CD4-positive, alpha-beta memory T cell (primary cell): ENCODE measurements around the gene C10orf120. TPM values are rescaled to one million over a fixed set of nuclear protein-coding genes. Genes with fewer than 3 reads are reported as not detected.
A peak's percentile ranks its signal among the peaks of the same experiment; 100 is the strongest.

Experiments used
- CTCF ChIA-PET: fragments of 350-600 bp; sonication (Branson Sonifier 250); formaldehyde crosslinking; loops from one replicate; lab custom pipeline; 2021; ENCODE audit warnings: inconsistent platforms; ENCODE audit not compliant: partially characterized antibody; lab: Charles Lee
- POLR2A ChIA-PET: fragments of 350-600 bp; sonication (Branson Sonifier 250); formaldehyde crosslinking; loops from one replicate; lab custom pipeline; 2021; ENCODE audit not compliant: partially characterized antibody; lab: Charles Lee
- DNase-seq, 5 donors: peaks; one replicate each; pipeline versions ENCODE4 v3.0.0 to v3.0.0-alpha.2; 2020 to 2022; ENCODE audit warnings: mixed read lengths in 1 of 5
- H3K27ac ChIP-seq: one replicate; pipeline ENCODE4 v1.7.0; 2013; ENCODE audit warnings: low read depth, low read length
- H3K27me3 ChIP-seq: 2 replicates; pipeline ENCODE4 v1.7.0; 2013; ENCODE audit warnings: mild to moderate bottlenecking, low read length, moderate library complexity; ENCODE audit not compliant: insufficient read depth
- H3K36me3 ChIP-seq: 2 replicates; pipeline ENCODE4 v1.7.0; 2013; ENCODE audit warnings: mild to moderate bottlenecking, low read length, moderate library complexity; ENCODE audit not compliant: insufficient read depth
- H3K4me1 ChIP-seq: 2 replicates; pipeline ENCODE4 v1.7.0; 2013; ENCODE audit warnings: mild to moderate bottlenecking, low read length, moderate library complexity; ENCODE audit not compliant: insufficient read depth
- H3K4me3 ChIP-seq, 2 donors: one replicate each; pipeline ENCODE4 v1.7.0; 2013; ENCODE audit warnings: low read length in 2 of 2, mild to moderate bottlenecking in 1 of 2
- H3K9me3 ChIP-seq, 2 donors: one replicate each; pipeline ENCODE4 v1.7.0; 2013; ENCODE audit warnings: low read length in 2 of 2, control low read depth in 1 of 2; ENCODE audit not compliant: control insufficient read depth in 1 of 2
- H3K27ac Mint-ChIP-seq, 7 donors: one replicate each; pipeline ENCODE4 v1.8.0; 2020 to 2021; ENCODE audit warnings: mixed read lengths in 7 of 7, mild to moderate bottlenecking in 6 of 7, inconsistent platforms in 3 of 7, moderate library complexity in 3 of 7
- H3K27me3 Mint-ChIP-seq, 2 donors: one replicate each; pipeline ENCODE4 v1.8.0; 2020 to 2021; ENCODE audit warnings: mixed read lengths in 2 of 2
- H3K36me3 Mint-ChIP-seq, 2 donors: one replicate each; pipeline ENCODE4 v1.8.0; 2020 to 2021; ENCODE audit warnings: mixed read lengths in 2 of 2, inconsistent platforms in 1 of 2, mild to moderate bottlenecking in 1 of 2
- H3K4me1 Mint-ChIP-seq, 4 donors: one replicate each; pipeline ENCODE4 v1.8.0; 2020 to 2021; ENCODE audit warnings: mixed read lengths in 4 of 4, mild to moderate bottlenecking in 1 of 4
- H3K4me3 Mint-ChIP-seq, 8 donors: one replicate each; pipeline ENCODE4 v1.8.0; 2020 to 2021; ENCODE audit warnings: mixed read lengths in 8 of 8, mild to moderate bottlenecking in 7 of 8, moderate library complexity in 6 of 8, inconsistent platforms in 3 of 8
- H3K9me3 Mint-ChIP-seq, 8 donors: one replicate each; pipeline ENCODE4 v1.8.0; 2020 to 2021; ENCODE audit warnings: mixed read lengths in 8 of 8, mild to moderate bottlenecking in 5 of 8, inconsistent platforms in 3 of 8, moderate library complexity in 1 of 8
- intact Hi-C: fragments of 100-400 bp; cut with micrococcal nuclease; formaldehyde crosslinking; loops from one replicate; pipeline ENCODE4 v1.15.1; 2023
- polyA plus RNA-seq, 2 donors: library from polyadenylated mRNA; unstranded; fragments of 300-500 nt; fragmentation: Illumina TruSeq; gene quantifications; one replicate each; pipeline ENCODE4 v1.2.3, GENCODE V29; 2021
- total RNA-seq, 2 experiments: library from RNA; stranded (reverse); gene quantifications; one replicate each; pipeline ENCODE4 v1.2.3, GENCODE V29; 2021

Gene C10orf120
- total and polyA plus RNA-seq, 4 experiments from 2014 or later: not detected

DNA sequence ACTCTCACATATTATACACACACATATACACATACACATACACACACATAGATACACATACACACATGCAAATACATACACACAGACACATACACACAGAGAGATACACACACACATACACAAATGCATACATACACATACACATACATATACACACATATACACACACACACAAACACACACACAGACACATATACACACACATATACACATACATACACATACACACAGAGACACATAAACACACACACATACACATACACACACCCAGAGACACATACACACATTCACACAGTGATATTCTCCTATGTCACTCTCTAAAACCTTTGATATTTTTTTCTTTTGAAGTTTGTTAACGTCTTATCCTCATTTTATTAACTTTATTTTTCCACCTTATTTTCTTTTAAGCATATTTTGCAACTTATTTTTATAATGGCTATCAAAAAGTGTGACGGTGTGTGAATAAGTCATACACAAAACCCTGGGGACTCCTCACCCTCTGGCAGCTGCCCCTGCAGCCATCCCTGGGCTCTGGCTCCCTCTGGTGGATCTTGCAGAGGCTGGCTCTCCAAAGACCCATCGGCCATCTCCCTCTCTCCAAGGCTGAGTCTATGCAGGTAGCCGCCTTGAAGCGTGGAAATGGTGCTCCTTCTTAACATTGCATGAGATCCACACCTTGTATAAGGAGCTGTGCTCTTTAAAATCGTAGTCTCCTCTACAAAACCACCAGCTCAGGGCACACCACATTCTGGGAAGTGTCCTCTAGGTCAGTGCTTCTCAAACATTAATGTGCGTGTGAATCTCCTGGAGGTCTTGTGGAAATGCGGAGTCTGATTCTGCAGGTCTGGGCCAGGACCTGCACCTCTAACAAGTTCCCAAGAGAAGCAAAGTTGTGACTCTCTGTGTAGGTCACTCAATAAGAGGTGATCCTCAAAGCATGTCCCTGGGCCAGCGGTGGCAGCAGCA is 4.1 kb upstream of the C10orf120 start:
- no peaks in the 10 kb centered on the region for H3K36me3 Mint-ChIP-seq
- intact Hi-C loops: loop anchor here (5.0 kb wide), 1 partner anchor 136 kb away; no protein-coding TSS in a partner anchor
- Histone ChIP-seq H3K27me3 (no peaks in the 10 kb centered on the region), H3K9me3 (no peaks in the 10 kb centered on the region), H3K36me3 (no peaks in the 10 kb centered on the region), H3K4me3 (no peak overlapping the region), H3K27ac (no peak overlapping the region), H3K4me1 (peaks cover 11% of the 10 kb centered on the region)
- no peak overlapping the region for H3K4me3 Mint-ChIP-seq
- peaks cover 0 to 1% (median 0%) of the 10 kb centered on the region in 8 donors for H3K9me3 Mint-ChIP-seq
- CTCF ChIA-PET: interaction anchor here (1.2 kb wide), 2 partner anchors 10 to 405 kb away, joined by 3 to 8 read pairs; no protein-coding TSS in a partner anchor
- H3K27me3 Mint-ChIP-seq: peaks cover 4 to 7% of the 10 kb centered on the region in 2 donors
- peaks cover 6 to 9% (median 8%) of the 10 kb centered on the region in 4 donors for H3K4me1 Mint-ChIP-seq
- peak in 4 of 5 donors; percentile 20 to 28 (median 26) for DNase-seq
- POLR2A ChIA-PET: no interaction called here
- H3K27ac Mint-ChIP-seq: no peak overlapping the region

DNA sequence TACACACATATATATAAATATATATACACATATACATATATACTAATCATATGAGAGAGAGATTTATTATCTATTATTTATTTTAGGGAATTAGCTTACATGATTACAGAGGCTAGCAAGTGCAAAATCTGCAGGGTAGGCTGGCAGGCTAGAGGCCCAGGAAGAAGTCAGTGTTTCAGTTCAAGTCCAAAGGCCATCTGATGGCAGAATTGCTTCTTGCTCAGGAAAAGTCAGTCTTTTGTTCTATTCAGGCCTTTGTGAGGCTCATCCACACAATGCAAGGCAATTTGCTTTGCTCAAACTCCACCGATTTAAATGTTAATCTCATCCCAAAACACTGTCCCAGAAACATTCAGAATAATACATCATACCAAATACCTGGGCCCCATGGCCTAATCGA is 2.6 kb upstream of the C10orf120 start:
- Histone ChIP-seq H3K9me3 (no peaks in the 10 kb centered on the region), H3K36me3 (no peaks in the 10 kb centered on the region), H3K4me3 (no peak overlapping the region), H3K27ac (no peak overlapping the region), H3K4me1 (peaks cover under 1% of the 10 kb centered on the region), H3K27me3 (no peaks in the 10 kb centered on the region)
- H3K4me1 Mint-ChIP-seq: no peaks in the 10 kb centered on the region
- peaks cover 4 to 10% of the 10 kb centered on the region in 2 donors for H3K27me3 Mint-ChIP-seq
- H3K36me3 Mint-ChIP-seq: no peaks in the 10 kb centered on the region
- no peak overlapping the region for H3K27ac Mint-ChIP-seq
- peaks cover 0 to 1% (median 0%) of the 10 kb centered on the region in 8 donors for H3K9me3 Mint-ChIP-seq
- intact Hi-C loops: loop anchor here (5.0 kb wide), 1 partner anchor 135 kb away; no protein-coding TSS in a partner anchor
- POLR2A ChIA-PET: no interaction called here
- no peak for DNase-seq
- CTCF ChIA-PET: no interaction called here
- no peak overlapping the region for H3K4me3 Mint-ChIP-seq

DNA sequence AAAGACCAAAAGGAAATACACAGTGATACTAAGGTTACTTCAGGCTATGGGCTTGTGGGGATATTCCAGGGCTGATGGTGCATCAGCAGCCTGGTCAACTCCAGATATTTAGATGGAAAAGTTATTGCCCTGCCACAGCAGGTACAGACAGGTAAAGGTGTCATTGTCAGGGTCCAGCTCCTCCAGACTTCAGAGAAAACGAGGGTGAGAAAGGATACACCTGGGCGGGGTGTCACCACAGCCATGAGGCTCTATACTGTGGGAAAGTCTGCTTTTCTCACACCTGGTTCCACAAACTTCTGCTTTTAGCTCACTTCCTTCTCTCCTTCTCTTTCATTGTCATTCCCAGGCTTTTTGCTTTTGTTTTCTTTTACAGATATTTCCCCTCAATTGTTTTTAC is 2.0 kb upstream of the C10orf120 start:
- no peaks in the 10 kb centered on the region for H3K4me1 ChIP-seq
- H3K4me1 Mint-ChIP-seq: no peaks in the 10 kb centered on the region
- CTCF ChIA-PET: no interaction called here
- no peaks in the 10 kb centered on the region for H3K36me3 Mint-ChIP-seq
- no peak overlapping the region for H3K4me3 Mint-ChIP-seq
- H3K4me3 ChIP-seq: no peak overlapping the region
- H3K9me3 Mint-ChIP-seq: peaks cover 0 to 1% (median 0%) of the 10 kb centered on the region in 8 donors
- no peaks in the 10 kb centered on the region for H3K9me3 ChIP-seq
- H3K27ac ChIP-seq: no peak overlapping the region
- DNase-seq: no peak
- no peak overlapping the region for H3K27ac Mint-ChIP-seq
- peaks cover 4 to 14% of the 10 kb centered on the region in 2 donors for H3K27me3 Mint-ChIP-seq
- intact Hi-C loops: loop anchor here (5.0 kb wide), 1 partner anchor 134 kb away; no protein-coding TSS in a partner anchor
- no peaks in the 10 kb centered on the region for H3K27me3 ChIP-seq
- POLR2A ChIA-PET: no interaction called here
- no peaks in the 10 kb centered on the region for H3K36me3 ChIP-seq

DNA sequence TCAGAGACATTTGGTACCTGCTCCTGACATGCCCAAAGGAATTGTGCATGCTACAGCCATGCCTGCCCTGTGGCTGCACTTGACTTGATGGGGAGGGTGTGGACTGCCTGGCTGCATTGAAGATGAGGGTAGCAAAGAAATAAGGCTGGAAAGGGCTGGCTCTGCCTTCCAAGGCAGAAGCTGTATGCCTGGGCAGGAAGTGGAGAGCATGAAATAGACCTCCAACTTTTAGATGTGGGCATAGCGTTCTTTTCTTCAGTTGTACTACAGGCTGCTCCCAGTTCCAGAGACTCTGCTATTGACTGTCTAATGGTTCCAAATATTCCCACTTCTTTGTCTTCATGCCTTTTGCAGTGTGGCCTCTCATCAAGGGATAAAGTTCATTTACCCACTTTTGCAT is 3.0 kb downstream of the C10orf120 start:
- CTCF ChIA-PET: no interaction called here
- H3K4me1 ChIP-seq: no peaks in the 10 kb centered on the region
- Mint-ChIP-seq H3K36me3 (no peaks in the 10 kb centered on the region), H3K27me3 (peaks cover 12 to 29% of the 10 kb centered on the region in 2 donors), H3K4me3 (no peak overlapping the region), H3K9me3 (peaks cover 0 to 6% (median 0%) of the 10 kb centered on the region in 8 donors), H3K27ac (no peak overlapping the region), H3K4me1 (no peaks in the 10 kb centered on the region)
- H3K4me3 ChIP-seq: no peak overlapping the region
- no peaks in the 10 kb centered on the region for H3K9me3 ChIP-seq
- no peak for DNase-seq
- H3K36me3 ChIP-seq: no peaks in the 10 kb centered on the region
- intact Hi-C loops: no loop called here
- H3K27ac ChIP-seq: no peak overlapping the region
- POLR2A ChIA-PET: no interaction called here
- no peaks in the 10 kb centered on the region for H3K27me3 ChIP-seq

DNA sequence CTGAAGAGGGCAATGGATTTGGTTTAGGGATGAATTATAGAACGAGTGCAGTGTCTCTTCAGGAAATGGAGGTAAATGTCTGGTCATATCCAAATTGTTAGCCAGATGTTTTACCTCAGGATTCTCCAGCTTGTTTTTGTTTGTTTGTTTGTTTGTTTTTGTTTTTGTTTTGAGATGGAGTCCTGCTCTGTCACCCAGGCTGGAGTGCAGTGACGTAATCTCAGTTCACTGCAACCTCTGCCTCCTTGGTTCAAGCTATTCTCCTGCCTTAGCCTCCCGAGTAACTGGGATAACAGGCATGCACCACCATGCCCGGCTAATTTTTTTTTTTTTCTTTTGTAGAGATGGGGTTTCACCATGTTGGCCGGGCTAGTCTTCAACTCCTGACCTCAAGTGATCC is 6.9 kb downstream of the C10orf120 start:
- CTCF ChIA-PET: no interaction called here
- Mint-ChIP-seq H3K27me3 (peaks cover 21 to 29% of the 10 kb centered on the region in 2 donors), H3K4me3 (no peak overlapping the region), H3K36me3 (no peaks in the 10 kb centered on the region), H3K27ac (no peak overlapping the region), H3K4me1 (no peaks in the 10 kb centered on the region), H3K9me3 (peaks cover 0 to 6% (median 0%) of the 10 kb centered on the region in 8 donors)
- H3K9me3 ChIP-seq: no peaks in the 10 kb centered on the region
- H3K27ac ChIP-seq: no peak overlapping the region
- intact Hi-C loops: no loop called here
- H3K4me1 ChIP-seq: no peaks in the 10 kb centered on the region
- DNase-seq: no peak
- POLR2A ChIA-PET: no interaction called here
- no peaks in the 10 kb centered on the region for H3K27me3 ChIP-seq
- H3K36me3 ChIP-seq: no peaks in the 10 kb centered on the region
- H3K4me3 ChIP-seq: no peak overlapping the region

DNA sequence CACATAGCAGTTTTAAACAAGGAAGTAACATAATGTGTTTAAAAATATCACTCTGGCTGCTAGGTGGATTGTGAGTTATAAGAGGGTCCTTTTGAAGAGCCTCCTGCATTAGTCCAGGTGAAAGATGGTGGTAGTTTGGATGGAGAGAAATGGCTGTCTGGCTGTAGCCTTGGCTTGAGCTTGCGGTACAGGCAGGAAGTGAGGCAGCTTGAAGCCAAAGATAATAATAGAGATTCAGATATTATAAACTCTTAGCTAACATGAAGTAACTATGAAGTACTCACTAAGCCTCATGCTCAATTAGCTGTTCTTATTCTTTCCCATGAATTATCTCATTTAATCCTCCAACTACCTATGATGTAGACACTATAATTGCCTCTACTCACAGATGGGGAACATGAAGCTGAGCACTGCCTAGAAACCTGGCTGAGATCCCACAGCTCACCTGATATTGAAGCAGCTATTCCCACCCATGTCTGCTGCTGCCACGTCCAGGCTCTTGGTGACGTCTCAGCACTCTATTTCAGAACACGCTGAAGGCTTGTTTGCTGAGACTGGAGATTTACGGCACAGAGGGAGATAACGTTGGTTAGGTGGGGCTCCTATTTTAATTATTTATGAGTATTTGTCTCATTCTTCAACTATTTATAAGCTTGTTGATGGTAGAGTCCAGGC is 10.4 kb downstream of the C10orf120 start:
- Mint-ChIP-seq H3K4me3 (no peak overlapping the region), H3K4me1 (no peaks in the 10 kb centered on the region), H3K27ac (no peak overlapping the region), H3K27me3 (peaks cover 31 to 38% of the 10 kb centered on the region in 2 donors), H3K36me3 (no peaks in the 10 kb centered on the region), H3K9me3 (peaks cover 0 to 3% (median 1%) of the 10 kb centered on the region in 8 donors)
- CTCF ChIA-PET: no interaction called here
- H3K27ac ChIP-seq: no peak overlapping the region
- H3K4me3 ChIP-seq: no peak overlapping the region
- H3K4me1 ChIP-seq: no peaks in the 10 kb centered on the region
- H3K9me3 ChIP-seq: no peaks in the 10 kb centered on the region
- no peaks in the 10 kb centered on the region for H3K36me3 ChIP-seq
- POLR2A ChIA-PET: no interaction called here
- no peaks in the 10 kb centered on the region for H3K27me3 ChIP-seq
- intact Hi-C loops: no loop called here
- DNase-seq: no peak
